D721Med (cell line): Measurements from ENCODE around the gene PITPNC1.
"Not testable (repeated sequence)": the region's sequence is repeated elsewhere in the genome, so short reads cannot be mapped to it uniquely, and the experiment has no call there.

Experiments
- DNase-seq: peaks from one replicate; pipeline ENCODE4 v3.0.0; 2011; ENCODE audit warnings: low spot score; ENCODE audit not compliant: insufficient read length
- FAIRE-seq: peaks from 2 replicates; lab custom pipeline; 2011; peaks lifted over from hg19 to GRCh38; lab: Jason Lieb, UNC
- TF ChIP-seq, protein P1 (sequence below): IDR thresholded peaks from 2 replicates; pipeline ENCODE4 v1.5.1; 2012; ENCODE audit warnings: mild to moderate bottlenecking, control low read depth; ENCODE audit not compliant: insufficient read depth; ENCODE audit errors: missing control alignments

Gene PITPNC1

DNA sequence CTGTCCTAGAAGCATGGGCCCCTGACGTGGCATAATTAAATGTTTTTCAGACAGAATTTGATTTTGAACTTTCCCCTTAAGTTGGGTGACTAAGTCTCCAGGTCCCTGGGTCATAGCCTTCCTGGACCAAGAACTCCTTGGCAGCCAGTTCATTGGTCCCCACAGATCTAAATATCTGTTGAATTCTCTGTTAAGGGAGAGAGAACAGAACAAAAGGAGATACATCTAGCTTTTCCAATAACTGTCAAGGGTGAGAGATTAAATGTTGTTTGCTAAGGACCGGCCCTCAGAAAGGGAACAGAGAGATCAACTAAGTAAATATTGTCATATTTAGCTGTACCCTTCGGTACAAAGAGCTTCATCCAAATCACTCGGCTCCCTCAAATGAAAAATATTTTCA, 262.5 kb downstream of the PITPNC1 start:
- no peak for FAIRE-seq

DNA sequence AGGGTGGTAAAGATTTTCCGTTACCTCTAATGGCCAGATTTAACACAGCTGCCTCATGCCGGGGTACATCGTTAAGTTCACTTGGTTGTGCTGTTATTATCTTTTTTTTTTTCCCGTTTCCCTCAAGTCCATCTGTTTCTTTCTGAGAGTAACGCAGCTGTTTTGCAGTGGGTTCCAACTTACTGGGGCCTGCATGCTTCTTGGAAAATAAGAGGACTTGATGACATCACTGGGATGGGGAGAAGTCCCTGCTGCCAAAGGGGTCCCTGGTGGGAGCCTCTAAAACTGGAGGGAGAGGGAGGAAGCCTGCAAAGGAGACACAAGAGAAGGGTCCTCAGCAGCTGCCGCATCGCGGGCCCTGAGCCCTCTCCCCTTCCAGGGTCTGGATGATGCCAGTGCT, 262.9 kb downstream of the PITPNC1 start:
- FAIRE-seq = no peak
- DNase-seq = no peak
- TF ChIP-seq, protein P1, sequence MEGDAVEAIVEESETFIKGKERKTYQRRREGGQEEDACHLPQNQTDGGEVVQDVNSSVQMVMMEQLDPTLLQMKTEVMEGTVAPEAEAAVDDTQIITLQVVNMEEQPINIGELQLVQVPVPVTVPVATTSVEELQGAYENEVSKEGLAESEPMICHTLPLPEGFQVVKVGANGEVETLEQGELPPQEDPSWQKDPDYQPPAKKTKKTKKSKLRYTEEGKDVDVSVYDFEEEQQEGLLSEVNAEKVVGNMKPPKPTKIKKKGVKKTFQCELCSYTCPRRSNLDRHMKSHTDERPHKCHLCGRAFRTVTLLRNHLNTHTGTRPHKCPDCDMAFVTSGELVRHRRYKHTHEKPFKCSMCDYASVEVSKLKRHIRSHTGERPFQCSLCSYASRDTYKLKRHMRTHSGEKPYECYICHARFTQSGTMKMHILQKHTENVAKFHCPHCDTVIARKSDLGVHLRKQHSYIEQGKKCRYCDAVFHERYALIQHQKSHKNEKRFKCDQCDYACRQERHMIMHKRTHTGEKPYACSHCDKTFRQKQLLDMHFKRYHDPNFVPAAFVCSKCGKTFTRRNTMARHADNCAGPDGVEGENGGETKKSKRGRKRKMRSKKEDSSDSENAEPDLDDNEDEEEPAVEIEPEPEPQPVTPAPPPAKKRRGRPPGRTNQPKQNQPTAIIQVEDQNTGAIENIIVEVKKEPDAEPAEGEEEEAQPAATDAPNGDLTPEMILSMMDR = no peak

More for the DNA sequence above, 262.5 kb downstream of the PITPNC1 start:
- TF ChIP-seq, protein P1 = no peak
- no peak for DNase-seq

DNA sequence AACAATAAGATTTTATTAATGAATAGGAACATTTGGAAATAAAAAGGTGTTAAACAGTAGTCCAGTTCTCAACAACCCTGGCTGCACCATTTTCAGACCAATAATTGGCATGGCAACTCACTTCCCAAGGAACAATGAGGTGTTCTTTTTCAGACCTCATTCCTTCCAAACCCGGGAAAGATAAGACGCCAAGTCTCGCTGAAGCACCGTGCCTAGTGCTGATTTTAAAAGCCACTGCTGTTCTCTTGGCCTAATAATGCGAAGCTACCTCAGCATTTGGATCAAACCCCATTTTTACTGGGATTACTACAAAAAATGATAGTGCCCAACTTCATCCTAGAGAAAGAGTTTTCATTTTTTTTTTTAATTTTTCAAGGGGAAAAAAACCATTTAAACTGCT, 265.4 kb downstream of the PITPNC1 start:
- no peak for DNase-seq
- TF ChIP-seq, protein P1 = no peak
- no peak for FAIRE-seq

DNA sequence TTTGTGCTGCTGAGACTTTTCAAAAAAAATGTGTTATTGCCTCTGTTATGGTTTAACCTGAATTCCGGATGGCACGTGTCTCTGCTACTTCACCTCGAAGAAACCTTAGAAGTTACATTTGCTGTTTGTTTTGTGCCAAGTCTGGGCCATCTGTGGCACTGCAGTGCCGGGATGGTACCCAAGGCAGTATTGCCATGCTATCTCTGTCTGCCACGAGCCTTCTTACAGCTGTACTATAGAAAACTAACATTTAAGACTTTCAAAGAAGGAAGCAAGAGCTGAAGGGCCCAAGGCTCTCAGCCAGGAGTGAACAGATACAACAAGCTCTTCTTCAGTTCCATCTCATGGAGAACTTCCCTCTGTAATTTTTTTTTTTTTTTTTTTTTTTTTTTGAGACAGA, 267.0 kb downstream of the PITPNC1 start:
- TF ChIP-seq, protein P1 = no peak
- DNase-seq = no peak
- no peak for FAIRE-seq

DNA sequence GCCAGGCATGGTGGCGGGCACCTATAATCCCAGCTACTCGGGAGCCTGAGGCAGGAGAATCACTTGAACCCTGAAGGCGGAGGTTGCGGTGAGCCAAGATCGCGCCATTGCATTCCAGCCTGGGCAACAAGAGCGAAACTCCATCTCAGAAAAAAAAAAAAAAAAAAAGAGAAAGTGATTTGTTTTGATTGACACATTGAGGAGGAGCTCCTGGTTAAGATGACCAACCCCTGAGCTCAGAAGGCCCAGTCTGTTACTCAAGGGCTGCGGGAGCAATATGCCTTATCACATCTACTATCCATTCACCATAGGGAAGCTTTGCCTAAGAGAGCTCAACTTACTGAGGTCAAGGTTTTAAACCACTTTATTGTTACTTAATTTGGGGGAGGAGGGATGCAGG, 268.1 kb downstream of the PITPNC1 start:
- not testable (repeated sequence) for FAIRE-seq

DNA sequence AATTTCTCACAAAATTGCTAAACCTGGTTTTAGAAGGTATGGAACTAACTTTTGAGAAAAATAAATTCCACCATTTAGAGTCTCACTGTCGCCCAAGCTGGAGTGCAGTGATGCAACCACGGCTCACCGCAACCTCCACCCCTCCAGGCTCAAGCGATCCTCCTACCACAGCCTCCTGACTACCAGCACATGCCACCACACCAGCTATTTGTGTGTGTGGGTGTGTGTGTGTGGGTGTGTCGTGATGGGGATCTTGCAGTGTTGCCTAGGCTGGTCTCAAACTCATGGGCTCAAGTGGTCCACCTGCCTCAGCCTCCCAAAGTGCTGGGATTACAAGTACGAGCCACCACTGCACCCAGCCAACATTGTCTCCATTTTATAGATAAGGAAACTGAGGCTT, 269.4 kb downstream of the PITPNC1 start:
- FAIRE-seq = no peak

More for the DNA sequence above, 268.1 kb downstream of the PITPNC1 start:
- not testable (repeated sequence) for DNase-seq

DNA sequence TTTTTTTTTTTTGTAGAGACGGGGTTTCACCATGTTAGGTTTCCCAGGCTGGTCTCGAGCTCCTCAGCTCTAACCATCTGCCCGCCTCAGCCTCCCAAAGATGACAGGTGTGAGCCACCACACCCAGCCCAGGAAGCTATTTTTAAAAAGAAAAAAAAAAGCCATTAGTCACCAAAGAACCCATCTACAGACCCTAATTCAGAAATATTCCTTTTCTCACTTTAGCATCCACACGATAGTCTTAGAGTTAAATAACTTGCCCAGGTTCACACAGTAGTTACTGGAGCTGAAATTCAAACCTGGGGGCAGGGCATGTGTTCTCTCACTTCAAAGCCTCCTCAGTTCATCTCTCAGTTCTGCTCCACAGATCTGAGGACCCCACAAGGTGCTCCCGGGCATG, 270.4 kb downstream of the PITPNC1 start:
- TF ChIP-seq, protein P1 = no peak
- no peak for DNase-seq
- no peak for FAIRE-seq

More for the DNA sequence above, 269.4 kb downstream of the PITPNC1 start:
- TF ChIP-seq, protein P1 = no peak
- no peak for DNase-seq
